ENCODE results near the gene PIH1D2. TPM values are rescaled to one million over a fixed set of nuclear protein-coding genes. Genes with fewer than 3 reads are reported as not detected.

PIH1D2 gene
- total RNA-seq, 2 donors from 2014 or later: 1.3 TPM; not detected in 1

GRCh38 chr11:112044961-112045360, 28.9 kb downstream of the PIH1D2 start:
- H3K4me1 ChIP-seq: peaks cover 3% of the 10 kb centered on the region
- intact Hi-C loops (cut with DNase I): no loop called here
- no peaks in the 10 kb centered on the region for H3K27me3 ChIP-seq
- WGBS, 2 donors: 49 to 57% methylated on average over 4 of the region's 4 CpGs
- DNase-seq: peak; percentile 54 to 75 (median 62)
- H3K27ac ChIP-seq: peak overlapping the region in 2 of 4 donors; percentile 44 to 46
- H3K36me3 ChIP-seq (replicated peaks in 1 of 2; ENCODE audit: insufficient read depth in 1 of 2, low read depth in 2 of 2): peaks cover 0 to 5% of the 10 kb centered on the region in 2 donors
- peak; percentile 75 for ATAC-seq
- no peak overlapping the region for H3K4me3 ChIP-seq
- no peaks in the 10 kb centered on the region for H3K9me3 ChIP-seq
- TF ChIP-seq CTCF (IDR thresholded peaks at IDR 0.05): no peak
- no peak for TF ChIP-seq POLR2A (IDR thresholded peaks at IDR 0.05)

- H3K4me1 ChIP-seq: peaks cover 3% of the 10 kb centered on the region
- no peak overlapping the region for H3K4me3 ChIP-seq
- peaks cover 5 to 9% of the 10 kb centered on the region in 2 donors for H3K36me3 ChIP-seq (replicated peaks in 1 of 2; ENCODE audit: insufficient read depth in 1 of 2, low read depth in 2 of 2)
- DNase-seq (no peak), ATAC-seq (no peak)
- intact Hi-C loops (cut with DNase I): no loop called here
- WGBS, 2 donors: 93 to 97% methylated on average over 2 of the region's 2 CpGs
- no peak for TF ChIP-seq POLR2A (IDR thresholded peaks at IDR 0.05)
- TF ChIP-seq CTCF (IDR thresholded peaks at IDR 0.05): no peak
- no peak overlapping the region for H3K27ac ChIP-seq
- H3K9me3 ChIP-seq: no peaks in the 10 kb centered on the region
- H3K27me3 ChIP-seq: no peaks in the 10 kb centered on the region
These were observed 30.9 kb downstream of the PIH1D2 start for GRCh38 chr11:112042961-112043304.

- Histone ChIP-seq H3K4me3 (no peak overlapping the region), H3K36me3 (replicated peaks in 1 of 2; ENCODE audit: insufficient read depth in 1 of 2, low read depth in 2 of 2) (peaks cover 5 to 12% of the 10 kb centered on the region in 2 donors), H3K27me3 (no peaks in the 10 kb centered on the region), H3K27ac (no peak overlapping the region), H3K9me3 (no peaks in the 10 kb centered on the region), H3K4me1 (peaks cover 3% of the 10 kb centered on the region)
- WGBS, 2 donors: 48 to 60% methylated on average over 6 of the region's 6 CpGs
- ATAC-seq (no peak), DNase-seq (no peak)
- TF ChIP-seq CTCF (IDR thresholded peaks at IDR 0.05) (no peak), POLR2A (IDR thresholded peaks at IDR 0.05) (no peak)
- intact Hi-C loops (cut with DNase I): no loop called here
These were observed 31.5 kb downstream of the PIH1D2 start for GRCh38 chr11:112042161-112042960.

- H3K27me3 ChIP-seq: no peaks in the 10 kb centered on the region
- no peaks in the 10 kb centered on the region for H3K9me3 ChIP-seq
- no peak overlapping the region for H3K27ac ChIP-seq
- ATAC-seq: no peak
- intact Hi-C loops (cut with DNase I): no loop called here
- TF ChIP-seq CTCF (IDR thresholded peaks at IDR 0.05): no peak
- TF ChIP-seq POLR2A (IDR thresholded peaks at IDR 0.05): no peak
- DNase-seq: no peak
- H3K4me3 ChIP-seq: no peak overlapping the region
- H3K36me3 ChIP-seq (replicated peaks in 1 of 2; ENCODE audit: insufficient read depth in 1 of 2, low read depth in 2 of 2): peaks cover 5 to 14% of the 10 kb centered on the region in 2 donors
- H3K4me1 ChIP-seq: no peaks in the 10 kb centered on the region
These were observed 36.3 kb downstream of the PIH1D2 start for GRCh38 chr11:112037527-112037926.

GRCh38 chr11:112033902-112034301, 39.9 kb downstream of the PIH1D2 start:
- Histone ChIP-seq H3K9me3 (no peaks in the 10 kb centered on the region), H3K27ac (no peak overlapping the region), H3K4me1 (no peaks in the 10 kb centered on the region), H3K27me3 (no peaks in the 10 kb centered on the region), H3K4me3 (no peak overlapping the region), H3K36me3 (replicated peaks in 1 of 2; ENCODE audit: insufficient read depth in 1 of 2, low read depth in 2 of 2) (peaks cover 0 to 11% of the 10 kb centered on the region in 2 donors)
- intact Hi-C loops (cut with DNase I): no loop called here
- no peak for TF ChIP-seq POLR2A (IDR thresholded peaks at IDR 0.05)
- no peak for TF ChIP-seq CTCF (IDR thresholded peaks at IDR 0.05)
- WGBS, 2 donors: 90 to 100% methylated on average over 3 of the region's 3 CpGs
- DNase-seq: no peak
- ATAC-seq: no peak
